Measurements from ENCODE around the gene LARGE1.

LARGE1 gene

DNA sequence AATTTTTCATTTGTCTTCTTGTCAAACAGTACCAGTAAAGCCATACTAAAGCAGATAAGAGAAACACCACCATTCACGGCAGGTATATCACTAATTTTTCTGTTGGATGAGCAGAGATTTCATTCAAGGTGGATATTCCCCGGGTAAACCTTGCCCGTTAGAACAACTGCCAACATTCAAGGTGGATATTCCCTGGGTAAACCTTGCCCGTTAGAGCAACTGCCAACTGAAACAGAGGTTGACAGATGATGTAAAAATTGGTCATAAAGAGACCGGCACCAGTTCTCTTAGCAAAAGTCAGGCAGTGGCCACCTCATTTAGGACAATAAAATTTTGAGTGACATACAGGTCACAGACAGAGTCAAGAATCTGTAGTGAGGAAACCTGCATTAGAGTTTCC lies 438.7 kb downstream of the LARGE1 start:
- Histone ChIP-seq H2AK5ac (ENCODE audit: low read depth, low read length) (no peak overlapping the region), H4K91ac (ENCODE audit: low read depth, low read length, poor library complexity) (no peak overlapping the region), H2BK15ac (ENCODE audit: low read length) (no peak overlapping the region), H3K9me3 (replicated peaks in 1 of 2; ENCODE audit: control insufficient read depth in 2 of 2, insufficient read depth in 1 of 2, low read depth in 1 of 2, low read length in 2 of 2) (no peaks in the 10 kb centered on the region), H2BK120ac (ENCODE audit: low read depth, low read length) (no peak overlapping the region), H3K14ac (ENCODE audit: low read length) (no peak overlapping the region), H2BK5ac (ENCODE audit: low read length) (no peak overlapping the region), H3K36me3 (replicated peaks in 1 of 2; ENCODE audit: control insufficient read depth in 2 of 2, insufficient read depth in 2 of 2, low read length in 2 of 2) (no peaks in the 10 kb centered on the region), H3K27ac (replicated peaks; ENCODE audit: low read length) (no peak overlapping the region), H3K18ac (ENCODE audit: low read length) (no peak overlapping the region), H3K23ac (ENCODE audit: low read depth, low read length, poor library complexity) (no peak overlapping the region), H2BK12ac (ENCODE audit: low read length) (no peak overlapping the region), H3K4ac (ENCODE audit: low read length) (no peak overlapping the region), H2AFZ (ENCODE audit: low read length) (no peak overlapping the region), H3K9ac (ENCODE audit: low read depth, low read length, poor library complexity) (no peak overlapping the region), H4K8ac (ENCODE audit: low read depth, low read length) (no peak overlapping the region), H3K4me2 (ENCODE audit: insufficient read depth, low read length, poor library complexity, severe bottlenecking) (no peak overlapping the region), H3K4me1 (ENCODE audit: control insufficient read depth in 2 of 2, insufficient read depth in 1 of 2, low read depth in 1 of 2, low read length in 2 of 2) (peaks cover 8 to 12% of the 10 kb centered on the region in 2 donors), H3K79me1 (ENCODE audit: low read depth, low read length) (no peaks in the 10 kb centered on the region), H3K27me3 (ENCODE audit: control insufficient read depth in 3 of 3, insufficient read depth in 3 of 3, low read depth in 1 of 3, low read length in 3 of 3) (no peaks in the 10 kb centered on the region), H3K4me3 (ENCODE audit: low read length in 2 of 2) (no peak overlapping the region)
- DNase-seq (ENCODE audit: low spot score): no peak
- WGBS, 2 donors (ENCODE audit: extremely low coverage in 2 of 2, insufficient read length in 2 of 2, insufficient replicate concordance in 1 of 2): no CpG with 5 or more reads among the region's 5 CpGs

DNA sequence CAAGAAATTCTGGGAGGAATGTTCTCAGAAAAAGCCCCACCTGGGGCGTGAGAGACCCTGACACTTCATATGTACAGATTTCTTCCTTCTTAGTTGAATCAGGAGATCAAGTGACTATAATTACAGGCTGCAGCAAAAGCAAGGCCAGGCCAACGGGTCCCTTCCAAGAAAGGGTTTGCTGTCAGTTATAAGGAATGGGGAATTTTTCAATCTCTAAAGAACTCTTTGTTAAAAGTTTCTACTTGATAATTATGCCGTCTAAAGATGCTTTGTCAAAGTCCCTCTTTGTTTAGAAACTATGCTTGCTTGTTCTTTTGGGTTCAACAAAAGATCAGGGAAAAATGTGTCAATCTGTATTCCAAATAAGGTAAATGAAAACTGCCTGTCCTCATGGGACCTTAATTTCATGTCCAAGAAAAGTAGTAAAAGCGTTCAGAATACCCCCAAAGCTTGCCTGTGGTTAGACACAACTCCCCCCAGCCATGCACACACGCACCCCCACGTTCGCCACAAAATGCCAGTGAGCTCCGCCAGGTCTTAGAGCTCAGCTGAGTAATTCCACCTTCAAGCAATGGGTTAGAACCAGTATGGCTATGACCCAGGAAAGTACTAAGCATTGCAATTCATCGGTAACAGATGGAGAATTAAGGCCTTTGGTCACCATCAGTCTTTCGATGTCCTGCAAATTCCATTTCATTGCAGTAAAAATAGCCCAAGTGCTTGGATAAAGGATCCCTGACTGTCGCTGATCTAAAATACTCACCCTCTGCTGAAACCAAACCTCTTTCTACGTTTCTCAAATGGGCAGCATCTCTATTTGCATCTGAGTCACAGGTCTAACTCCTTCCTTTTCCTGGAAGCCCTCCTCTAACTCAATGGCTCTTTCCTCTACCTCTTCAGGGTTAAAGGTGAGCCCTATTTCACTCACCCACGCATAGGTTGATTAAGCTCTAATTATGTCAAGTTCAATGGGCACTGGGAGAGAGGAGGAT lies 442.9 kb downstream of the LARGE1 start:
- Histone ChIP-seq H2AFZ (ENCODE audit: low read length) (peak overlapping the region; percentile 41), H3K9me3 (replicated peaks in 1 of 2; ENCODE audit: control insufficient read depth in 2 of 2, insufficient read depth in 1 of 2, low read depth in 1 of 2, low read length in 2 of 2) (no peaks in the 10 kb centered on the region), H3K4me1 (ENCODE audit: control insufficient read depth in 2 of 2, insufficient read depth in 1 of 2, low read depth in 1 of 2, low read length in 2 of 2) (peaks cover 13 to 17% of the 10 kb centered on the region in 2 donors), H3K4ac (ENCODE audit: low read length) (no peak overlapping the region), H3K79me1 (ENCODE audit: low read depth, low read length) (no peaks in the 10 kb centered on the region), H3K4me3 (ENCODE audit: low read length in 2 of 2) (no peak overlapping the region), H3K23ac (ENCODE audit: low read depth, low read length, poor library complexity) (no peak overlapping the region), H4K91ac (ENCODE audit: low read depth, low read length, poor library complexity) (no peak overlapping the region), H2BK120ac (ENCODE audit: low read depth, low read length) (no peak overlapping the region), H4K8ac (ENCODE audit: low read depth, low read length) (no peak overlapping the region), H3K27me3 (ENCODE audit: control insufficient read depth in 3 of 3, insufficient read depth in 3 of 3, low read depth in 1 of 3, low read length in 3 of 3) (no peaks in the 10 kb centered on the region), H2BK15ac (ENCODE audit: low read length) (no peak overlapping the region), H2AK5ac (ENCODE audit: low read depth, low read length) (no peak overlapping the region), H3K9ac (ENCODE audit: low read depth, low read length, poor library complexity) (no peak overlapping the region), H3K36me3 (replicated peaks in 1 of 2; ENCODE audit: control insufficient read depth in 2 of 2, insufficient read depth in 2 of 2, low read length in 2 of 2) (no peaks in the 10 kb centered on the region), H3K14ac (ENCODE audit: low read length) (no peak overlapping the region), H3K4me2 (ENCODE audit: insufficient read depth, low read length, poor library complexity, severe bottlenecking) (no peak overlapping the region), H2BK5ac (ENCODE audit: low read length) (no peak overlapping the region), H3K27ac (replicated peaks; ENCODE audit: low read length) (no peak overlapping the region), H2BK12ac (ENCODE audit: low read length) (no peak overlapping the region), H3K18ac (ENCODE audit: low read length) (no peak overlapping the region)
- no CpG with 5 or more reads among the region's 13 CpGs for WGBS, 2 donors (ENCODE audit: extremely low coverage in 2 of 2, insufficient read length in 2 of 2, insufficient replicate concordance in 1 of 2)
- no peak for DNase-seq (ENCODE audit: low spot score)

DNA sequence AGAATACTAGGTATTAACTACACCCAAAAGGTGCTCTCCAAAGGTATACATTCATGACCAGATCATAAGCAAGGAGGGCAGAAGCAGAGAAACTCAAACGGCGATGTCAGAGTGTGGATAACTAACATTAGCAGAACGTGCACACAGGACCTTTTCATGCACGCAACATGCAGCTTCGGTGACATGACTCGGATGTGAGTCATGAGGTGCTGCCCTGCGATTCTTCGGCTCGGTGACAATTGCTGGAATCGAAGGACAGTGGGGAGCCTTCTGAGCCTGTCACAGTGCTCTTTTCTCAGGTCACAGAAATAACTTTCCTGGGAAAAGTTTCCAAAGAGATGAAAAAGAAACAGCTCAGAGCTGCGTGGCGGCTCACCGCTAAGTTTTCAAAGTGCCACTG lies 443.6 kb downstream of the LARGE1 start:
- peak overlapping the region; percentile 41 for H2AFZ ChIP-seq (ENCODE audit: low read length)
- no peak overlapping the region for H2BK120ac ChIP-seq (ENCODE audit: low read depth, low read length)
- H3K23ac ChIP-seq (ENCODE audit: low read depth, low read length, poor library complexity): no peak overlapping the region
- H3K27me3 ChIP-seq (ENCODE audit: control insufficient read depth in 3 of 3, insufficient read depth in 3 of 3, low read depth in 1 of 3, low read length in 3 of 3): no peaks in the 10 kb centered on the region
- no peak overlapping the region for H3K9ac ChIP-seq (ENCODE audit: low read depth, low read length, poor library complexity)
- H3K36me3 ChIP-seq (replicated peaks in 1 of 2; ENCODE audit: control insufficient read depth in 2 of 2, insufficient read depth in 2 of 2, low read length in 2 of 2): no peaks in the 10 kb centered on the region
- H3K27ac ChIP-seq (replicated peaks; ENCODE audit: low read length): no peak overlapping the region
- H2AK5ac ChIP-seq (ENCODE audit: low read depth, low read length): no peak overlapping the region
- H3K4me2 ChIP-seq (ENCODE audit: insufficient read depth, low read length, poor library complexity, severe bottlenecking): no peak overlapping the region
- no peak overlapping the region for H4K8ac ChIP-seq (ENCODE audit: low read depth, low read length)
- H3K4ac ChIP-seq (ENCODE audit: low read length): no peak overlapping the region
- WGBS, 2 donors (ENCODE audit: extremely low coverage in 2 of 2, insufficient read length in 2 of 2, insufficient replicate concordance in 1 of 2): no CpG with 5 or more reads among the region's 13 CpGs
- DNase-seq (ENCODE audit: low spot score): no peak
- no peak overlapping the region for H3K18ac ChIP-seq (ENCODE audit: low read length)
- no peak overlapping the region for H3K14ac ChIP-seq (ENCODE audit: low read length)
- H3K9me3 ChIP-seq (replicated peaks in 1 of 2; ENCODE audit: control insufficient read depth in 2 of 2, insufficient read depth in 1 of 2, low read depth in 1 of 2, low read length in 2 of 2): no peaks in the 10 kb centered on the region
- H2BK5ac ChIP-seq (ENCODE audit: low read length): no peak overlapping the region
- H3K4me3 ChIP-seq (ENCODE audit: low read length in 2 of 2): peak overlapping the region in 1 of 2 donors; percentile 44
- H3K4me1 ChIP-seq (ENCODE audit: control insufficient read depth in 2 of 2, insufficient read depth in 1 of 2, low read depth in 1 of 2, low read length in 2 of 2): peaks cover 15 to 20% of the 10 kb centered on the region in 2 donors
- no peak overlapping the region for H2BK12ac ChIP-seq (ENCODE audit: low read length)
- no peaks in the 10 kb centered on the region for H3K79me1 ChIP-seq (ENCODE audit: low read depth, low read length)
- H4K91ac ChIP-seq (ENCODE audit: low read depth, low read length, poor library complexity): no peak overlapping the region
- no peak overlapping the region for H2BK15ac ChIP-seq (ENCODE audit: low read length)

DNA sequence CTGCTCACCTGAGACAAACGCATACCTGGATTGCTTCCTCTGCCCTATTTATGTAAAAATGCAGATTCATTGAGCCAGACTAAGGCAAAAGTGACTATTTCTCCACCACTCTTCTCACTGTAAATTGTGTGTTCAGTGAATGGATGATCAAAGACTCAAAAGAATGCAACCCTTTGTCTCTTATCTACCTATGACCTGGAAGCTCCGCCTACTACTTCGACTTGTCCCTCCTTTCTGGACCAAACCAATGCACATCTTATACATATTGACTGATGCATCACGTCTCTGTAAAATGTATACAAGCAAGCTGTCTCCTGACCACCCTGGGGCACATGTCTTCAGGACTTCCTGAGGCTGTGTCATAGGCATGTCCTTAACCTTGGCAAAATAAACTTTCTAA lies 444.1 kb downstream of the LARGE1 start:
- Histone ChIP-seq H3K4me2 (ENCODE audit: insufficient read depth, low read length, poor library complexity, severe bottlenecking) (no peak overlapping the region), H3K27ac (replicated peaks; ENCODE audit: low read length) (no peak overlapping the region), H3K27me3 (ENCODE audit: control insufficient read depth in 3 of 3, insufficient read depth in 3 of 3, low read depth in 1 of 3, low read length in 3 of 3) (no peaks in the 10 kb centered on the region), H3K23ac (ENCODE audit: low read depth, low read length, poor library complexity) (no peak overlapping the region), H2BK15ac (ENCODE audit: low read length) (no peak overlapping the region), H4K91ac (ENCODE audit: low read depth, low read length, poor library complexity) (no peak overlapping the region), H3K18ac (ENCODE audit: low read length) (no peak overlapping the region), H3K14ac (ENCODE audit: low read length) (no peak overlapping the region), H3K79me1 (ENCODE audit: low read depth, low read length) (no peaks in the 10 kb centered on the region), H2AK5ac (ENCODE audit: low read depth, low read length) (no peak overlapping the region), H4K8ac (ENCODE audit: low read depth, low read length) (no peak overlapping the region), H3K4ac (ENCODE audit: low read length) (no peak overlapping the region), H3K9me3 (replicated peaks in 1 of 2; ENCODE audit: control insufficient read depth in 2 of 2, insufficient read depth in 1 of 2, low read depth in 1 of 2, low read length in 2 of 2) (no peaks in the 10 kb centered on the region), H3K4me1 (ENCODE audit: control insufficient read depth in 2 of 2, insufficient read depth in 1 of 2, low read depth in 1 of 2, low read length in 2 of 2) (peaks cover 15 to 20% of the 10 kb centered on the region in 2 donors), H2BK12ac (ENCODE audit: low read length) (no peak overlapping the region), H3K9ac (ENCODE audit: low read depth, low read length, poor library complexity) (no peak overlapping the region), H3K36me3 (replicated peaks in 1 of 2; ENCODE audit: control insufficient read depth in 2 of 2, insufficient read depth in 2 of 2, low read length in 2 of 2) (no peaks in the 10 kb centered on the region), H2AFZ (ENCODE audit: low read length) (no peak overlapping the region), H3K4me3 (ENCODE audit: low read length in 2 of 2) (no peak overlapping the region), H2BK5ac (ENCODE audit: low read length) (no peak overlapping the region), H2BK120ac (ENCODE audit: low read depth, low read length) (no peak overlapping the region)
- no peak for DNase-seq (ENCODE audit: low spot score)
- WGBS, 2 donors (ENCODE audit: extremely low coverage in 2 of 2, insufficient read length in 2 of 2, insufficient replicate concordance in 1 of 2): no CpG with 5 or more reads among the region's 4 CpGs
